ENCODE results near the gene ARID1B. TPM values are rescaled to one million over a fixed set of nuclear protein-coding genes. Genes with fewer than 3 reads are reported as not detected.

The ARID1B gene
- total and polyA plus RNA-seq, 2 of the 13 experiments (the other 11 are each of a cell fraction or from before 2014, with no cell fraction given): 20.1 to 32.6 TPM

DNA sequence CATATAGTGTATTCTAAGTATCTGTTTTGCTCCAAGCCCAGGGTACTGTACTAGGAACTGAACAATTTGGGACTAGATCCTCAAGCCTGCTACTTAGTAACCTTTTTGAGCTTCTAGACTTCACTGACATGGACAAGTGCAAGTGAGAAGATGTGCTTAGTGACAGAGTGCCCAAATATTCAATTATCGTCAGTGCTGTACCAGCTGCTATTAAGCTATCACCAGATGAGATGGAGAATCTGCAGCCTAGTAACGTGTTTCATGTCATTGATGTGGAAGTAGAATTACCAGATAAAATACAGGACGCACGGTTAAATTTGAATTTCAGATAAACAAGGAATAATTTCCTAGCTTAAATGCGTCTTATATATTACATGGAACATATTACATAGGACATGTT, 218.3 kb downstream of the ARID1B start (continued):
- TF ChIP-seq EZH2 (conservative IDR thresholded peaks at IDR 0.05; ENCODE audit: low read depth, low read length): no peak
- no peak for TF ChIP-seq ZZZ3 (CRISPR knock-in tag; IDR thresholded peaks at IDR 0.05; ENCODE audit: borderline replicate concordance)

DNA sequence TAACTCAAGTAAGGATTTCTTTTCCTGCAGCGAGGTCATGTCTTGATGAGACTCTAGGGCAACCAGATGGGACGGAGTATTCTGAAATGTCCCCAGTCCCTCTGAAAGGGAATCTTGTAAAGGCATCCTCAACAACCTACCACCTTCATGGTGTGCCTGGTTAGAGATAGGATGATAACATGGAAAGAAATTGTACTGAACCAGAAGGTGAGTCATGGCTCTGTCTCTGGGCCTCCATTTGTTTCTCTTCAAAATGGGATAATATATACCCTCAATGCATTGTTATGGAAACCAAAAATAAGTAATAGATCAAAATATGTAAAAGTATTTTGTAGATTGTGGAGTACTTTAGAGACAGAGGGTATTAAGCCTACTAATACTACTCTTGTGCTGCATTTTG, 219.1 kb downstream of the ARID1B start:
- Histone ChIP-seq H3K9me3 (ENCODE audit: low read length) (no peaks in the 10 kb centered on the region), H3K27me3 (ENCODE audit: control insufficient read depth in 1 of 2, insufficient read depth in 2 of 2, low read length in 2 of 2) (no peaks in the 10 kb centered on the region), H3K9ac (ENCODE audit: insufficient read depth, low read depth, low read length) (no peak overlapping the region), H3K4me1 (ENCODE audit: insufficient read depth, low read length) (peaks cover 25% of the 10 kb centered on the region), H3K79me2 (ENCODE audit: insufficient read depth, low read length) (peaks cover 35% of the 10 kb centered on the region), H3K27ac (ENCODE audit: extremely low read length, insufficient read depth, low read length) (no peak overlapping the region), H3K36me3 (replicated peaks in 1 of 2; ENCODE audit: control insufficient read depth in 1 of 2, insufficient read depth in 2 of 2, low read length in 2 of 2) (no peaks in the 10 kb centered on the region; a peak in 1 of 5 replicates), H3K4me3 (replicated peaks in 1 of 3; ENCODE audit: insufficient read depth in 1 of 3, low read depth in 2 of 3, low read length in 3 of 3) (no peak overlapping the region), H2AFZ (ENCODE audit: low read length) (no peak overlapping the region), H3K4me2 (ENCODE audit: low read depth, low read length) (no peak overlapping the region), H4K20me1 (ENCODE audit: insufficient read depth, low read length) (peaks cover 7% of the 10 kb centered on the region)
- FAIRE-seq (no peak), ATAC-seq (no peak), DNase-seq (ENCODE audit: low spot score) (no peak)
- TF ChIP-seq, protein P1, sequence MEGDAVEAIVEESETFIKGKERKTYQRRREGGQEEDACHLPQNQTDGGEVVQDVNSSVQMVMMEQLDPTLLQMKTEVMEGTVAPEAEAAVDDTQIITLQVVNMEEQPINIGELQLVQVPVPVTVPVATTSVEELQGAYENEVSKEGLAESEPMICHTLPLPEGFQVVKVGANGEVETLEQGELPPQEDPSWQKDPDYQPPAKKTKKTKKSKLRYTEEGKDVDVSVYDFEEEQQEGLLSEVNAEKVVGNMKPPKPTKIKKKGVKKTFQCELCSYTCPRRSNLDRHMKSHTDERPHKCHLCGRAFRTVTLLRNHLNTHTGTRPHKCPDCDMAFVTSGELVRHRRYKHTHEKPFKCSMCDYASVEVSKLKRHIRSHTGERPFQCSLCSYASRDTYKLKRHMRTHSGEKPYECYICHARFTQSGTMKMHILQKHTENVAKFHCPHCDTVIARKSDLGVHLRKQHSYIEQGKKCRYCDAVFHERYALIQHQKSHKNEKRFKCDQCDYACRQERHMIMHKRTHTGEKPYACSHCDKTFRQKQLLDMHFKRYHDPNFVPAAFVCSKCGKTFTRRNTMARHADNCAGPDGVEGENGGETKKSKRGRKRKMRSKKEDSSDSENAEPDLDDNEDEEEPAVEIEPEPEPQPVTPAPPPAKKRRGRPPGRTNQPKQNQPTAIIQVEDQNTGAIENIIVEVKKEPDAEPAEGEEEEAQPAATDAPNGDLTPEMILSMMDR (CRISPR knock-in tag; IDR thresholded peaks at IDR 0.05): no peak
- no peak for TF ChIP-seq SOX13 (IDR thresholded peaks at IDR 0.05)
- no peak for TF ChIP-seq SOX13 (CRISPR knock-in tag; conservative IDR thresholded peaks at IDR 0.05 in 1 of 2, IDR thresholded peaks at IDR 0.05 in 1 of 2)
- TF ChIP-seq ATF1 (CRISPR knock-in tag; IDR thresholded peaks at IDR 0.05): no peak
- no peak for TF ChIP-seq ZNF451 (CRISPR knock-in tag; IDR thresholded peaks at IDR 0.05)
- TF ChIP-seq RARA (CRISPR knock-in tag; IDR thresholded peaks at IDR 0.05): no peak
- TF ChIP-seq KDM3A (CRISPR knock-in tag; IDR thresholded peaks at IDR 0.05; ENCODE audit: low read depth): no peak
- TF ChIP-seq, protein P2, sequence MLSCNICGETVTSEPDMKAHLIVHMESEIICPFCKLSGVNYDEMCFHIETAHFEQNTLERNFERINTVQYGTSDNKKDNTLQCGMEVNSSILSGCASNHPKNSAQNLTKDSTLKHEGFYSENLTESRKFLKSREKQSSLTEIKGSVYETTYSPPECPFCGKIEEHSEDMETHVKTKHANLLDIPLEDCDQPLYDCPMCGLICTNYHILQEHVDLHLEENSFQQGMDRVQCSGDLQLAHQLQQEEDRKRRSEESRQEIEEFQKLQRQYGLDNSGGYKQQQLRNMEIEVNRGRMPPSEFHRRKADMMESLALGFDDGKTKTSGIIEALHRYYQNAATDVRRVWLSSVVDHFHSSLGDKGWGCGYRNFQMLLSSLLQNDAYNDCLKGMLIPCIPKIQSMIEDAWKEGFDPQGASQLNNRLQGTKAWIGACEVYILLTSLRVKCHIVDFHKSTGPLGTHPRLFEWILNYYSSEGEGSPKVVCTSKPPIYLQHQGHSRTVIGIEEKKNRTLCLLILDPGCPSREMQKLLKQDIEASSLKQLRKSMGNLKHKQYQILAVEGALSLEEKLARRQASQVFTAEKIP (CRISPR knock-in tag; IDR thresholded peaks at IDR 0.05; ENCODE audit: borderline replicate concordance): no peak
- TF ChIP-seq, protein P3, sequence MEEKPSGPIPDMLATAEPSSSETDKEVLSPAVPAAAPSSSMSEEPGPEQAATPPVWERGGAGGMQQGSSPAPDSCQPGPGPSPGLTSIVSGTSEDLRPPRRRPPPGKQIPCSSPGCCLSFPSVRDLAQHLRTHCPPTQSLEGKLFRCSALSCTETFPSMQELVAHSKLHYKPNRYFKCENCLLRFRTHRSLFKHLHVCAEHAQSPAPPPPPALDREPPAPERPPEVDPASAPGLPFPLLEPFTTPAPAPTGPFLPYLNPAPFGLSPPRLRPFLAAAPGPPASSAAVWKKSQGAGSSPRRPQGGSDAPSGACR (CRISPR knock-in tag; IDR thresholded peaks at IDR 0.05): no peak
- TF ChIP-seq ZBTB7A (CRISPR knock-in tag; IDR thresholded peaks at IDR 0.05): no peak
- no peak for TF ChIP-seq ZNF468 (CRISPR knock-in tag; IDR thresholded peaks at IDR 0.05)
- TF ChIP-seq, protein P4, sequence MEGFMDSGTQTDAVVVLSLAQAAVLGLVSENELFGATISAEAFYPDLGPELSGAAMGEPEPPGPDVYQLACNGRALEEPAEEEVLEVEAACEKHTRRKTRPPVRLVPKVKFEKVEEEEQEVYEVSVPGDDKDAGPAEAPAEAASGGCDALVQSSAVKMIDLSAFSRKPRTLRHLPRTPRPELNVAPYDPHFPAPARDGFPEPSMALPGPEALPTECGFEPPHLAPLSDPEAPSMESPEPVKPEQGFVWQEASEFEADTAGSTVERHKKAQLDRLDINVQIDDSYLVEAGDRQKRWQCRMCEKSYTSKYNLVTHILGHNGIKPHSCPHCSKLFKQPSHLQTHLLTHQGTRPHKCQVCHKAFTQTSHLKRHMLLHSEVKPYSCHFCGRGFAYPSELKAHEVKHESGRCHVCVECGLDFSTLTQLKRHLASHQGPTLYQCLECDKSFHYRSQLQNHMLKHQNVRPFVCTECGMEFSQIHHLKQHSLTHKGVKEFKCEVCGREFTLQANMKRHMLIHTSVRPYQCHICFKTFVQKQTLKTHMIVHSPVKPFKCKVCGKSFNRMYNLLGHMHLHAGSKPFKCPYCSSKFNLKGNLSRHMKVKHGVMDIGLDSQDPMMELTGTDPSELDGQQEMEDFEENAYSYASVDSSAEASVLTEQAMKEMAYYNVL (CRISPR knock-in tag; IDR thresholded peaks at IDR 0.05; ENCODE audit: borderline replicate concordance): no peak
- no peak for TF ChIP-seq ZNF556 (CRISPR knock-in tag; IDR thresholded peaks at IDR 0.05; ENCODE audit: borderline replicate concordance)
- TF ChIP-seq, protein P5, sequence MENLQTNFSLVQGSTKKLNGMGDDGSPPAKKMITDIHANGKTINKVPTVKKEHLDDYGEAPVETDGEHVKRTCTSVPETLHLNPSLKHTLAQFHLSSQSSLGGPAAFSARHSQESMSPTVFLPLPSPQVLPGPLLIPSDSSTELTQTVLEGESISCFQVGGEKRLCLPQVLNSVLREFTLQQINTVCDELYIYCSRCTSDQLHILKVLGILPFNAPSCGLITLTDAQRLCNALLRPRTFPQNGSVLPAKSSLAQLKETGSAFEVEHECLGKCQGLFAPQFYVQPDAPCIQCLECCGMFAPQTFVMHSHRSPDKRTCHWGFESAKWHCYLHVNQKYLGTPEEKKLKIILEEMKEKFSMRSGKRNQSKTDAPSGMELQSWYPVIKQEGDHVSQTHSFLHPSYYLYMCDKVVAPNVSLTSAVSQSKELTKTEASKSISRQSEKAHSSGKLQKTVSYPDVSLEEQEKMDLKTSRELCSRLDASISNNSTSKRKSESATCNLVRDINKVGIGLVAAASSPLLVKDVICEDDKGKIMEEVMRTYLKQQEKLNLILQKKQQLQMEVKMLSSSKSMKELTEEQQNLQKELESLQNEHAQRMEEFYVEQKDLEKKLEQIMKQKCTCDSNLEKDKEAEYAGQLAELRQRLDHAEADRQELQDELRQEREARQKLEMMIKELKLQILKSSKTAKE (CRISPR knock-in tag; IDR thresholded peaks at IDR 0.05; ENCODE audit: borderline replicate concordance): no peak
- WGBS (ENCODE audit: low lambda C conversion rate): 97% methylated on average over 2 of the region's 2 CpGs
- POLR2A ChIA-PET: no interaction called here
- intact Hi-C loops (cut with micrococcal nuclease; ENCODE audit: unreplicated experiment) (no loop called here), in situ Hi-C loops (cut with HindIII; ENCODE audit: extremely low pct_ligation_motif_present, low pct_unique_long_range_greater_than_20kb) (no loop called here)
- TSS peak; percentile 6 for BruUV-seq (replicated peaks)
- CTCF ChIA-PET (ENCODE audit: low intra/inter-chr PET ratio, low total read pairs): no interaction called here
